PC-3 (cell line): ENCODE results near the gene C1QL4.

Source experiments
- CTCF ChIP-seq: fragments of 300-600 bp; sonication (generic); conservative IDR thresholded peaks from 2 replicates; pipeline ENCODE4 v1.5.1; 2017; ENCODE audit warnings: antibody characterized with exemption, low read depth, mild to moderate bottlenecking, low read length
- EZH2 ChIP-seq: fragments of 300-600 bp; sonication (generic); IDR thresholded peaks from one replicate; pipeline ENCODE4 v1.6.1; 2017; ENCODE audit warnings: antibody characterized with exemption, mild to moderate bottlenecking, low read length; ENCODE audit not compliant: unreplicated experiment
- EZH2phosphoT487 ChIP-seq: fragments of 300-600 bp; sonication (generic); IDR thresholded peaks from 2 replicates; pipeline ENCODE4 v1.6.1; 2018; ENCODE audit warnings: mild to moderate bottlenecking, antibody characterized with exemption, low read length, borderline replicate concordance

- no peak for TF ChIP-seq CTCF
- TF ChIP-seq EZH2 = no peak
- no peak for TF ChIP-seq EZH2phosphoT487
These were observed 31.2 kb upstream of the C1QL4 start for GRCh38 chr12:49368240-49368600.
